NOMO-1 treated with DMSO at 0.1 percent for 48 hours (cell line): ENCODE data around the gene IFI35.

Experiments
- DNase-seq: peaks from one replicate; lab custom pipeline; 2025; ENCODE audit not compliant: unreplicated experiment; lab: John Stamatoyannopoulos, UW

IFI35 gene

DNA sequence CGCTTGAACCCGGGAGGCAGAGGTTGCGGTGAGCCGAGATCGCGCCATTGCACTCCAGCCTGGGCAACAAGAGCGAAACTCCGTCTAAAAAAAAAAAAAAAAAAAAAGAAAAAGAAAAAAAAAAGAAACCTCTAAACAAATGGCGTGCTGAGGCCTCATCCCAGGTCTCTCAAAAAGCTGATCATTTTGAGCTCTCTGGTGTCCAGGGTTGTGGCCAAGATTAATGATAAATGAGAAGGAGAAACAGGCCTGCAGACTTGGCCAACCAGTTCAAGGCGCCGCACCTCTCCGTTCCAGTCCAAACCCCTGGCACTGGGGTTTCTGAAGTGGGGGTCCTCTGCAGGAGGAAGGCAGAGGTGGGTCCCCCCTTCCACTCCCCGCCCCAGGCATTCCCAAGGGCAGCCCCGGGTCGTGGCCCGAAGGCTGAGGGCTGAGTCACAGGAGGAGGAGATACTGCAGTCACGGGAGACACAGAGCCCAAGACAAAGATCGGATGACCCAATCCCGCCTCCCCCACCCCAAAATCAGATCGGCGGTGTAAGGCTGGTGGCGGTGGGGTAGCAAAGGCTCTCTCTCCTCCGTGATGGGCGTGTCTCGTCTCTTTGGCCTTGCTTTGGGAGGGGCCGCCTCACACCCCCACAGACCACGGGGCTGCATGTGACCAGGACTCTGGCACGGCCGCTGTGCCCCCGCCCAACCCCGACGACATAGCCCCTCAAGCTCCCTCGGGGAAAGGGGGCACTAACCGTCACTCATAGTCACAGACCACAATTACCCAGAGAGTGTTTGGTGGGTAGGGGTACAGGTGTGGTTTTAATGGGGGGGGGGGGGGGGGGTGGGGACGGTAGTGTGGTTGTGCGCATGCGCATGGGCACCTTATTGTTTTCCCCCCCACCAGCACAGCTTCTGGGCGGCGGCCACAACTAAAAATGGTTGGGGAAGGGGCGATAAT is 14.5 kb downstream of the IFI35 start:
- DNase-seq = peak; percentile 8

DNA sequence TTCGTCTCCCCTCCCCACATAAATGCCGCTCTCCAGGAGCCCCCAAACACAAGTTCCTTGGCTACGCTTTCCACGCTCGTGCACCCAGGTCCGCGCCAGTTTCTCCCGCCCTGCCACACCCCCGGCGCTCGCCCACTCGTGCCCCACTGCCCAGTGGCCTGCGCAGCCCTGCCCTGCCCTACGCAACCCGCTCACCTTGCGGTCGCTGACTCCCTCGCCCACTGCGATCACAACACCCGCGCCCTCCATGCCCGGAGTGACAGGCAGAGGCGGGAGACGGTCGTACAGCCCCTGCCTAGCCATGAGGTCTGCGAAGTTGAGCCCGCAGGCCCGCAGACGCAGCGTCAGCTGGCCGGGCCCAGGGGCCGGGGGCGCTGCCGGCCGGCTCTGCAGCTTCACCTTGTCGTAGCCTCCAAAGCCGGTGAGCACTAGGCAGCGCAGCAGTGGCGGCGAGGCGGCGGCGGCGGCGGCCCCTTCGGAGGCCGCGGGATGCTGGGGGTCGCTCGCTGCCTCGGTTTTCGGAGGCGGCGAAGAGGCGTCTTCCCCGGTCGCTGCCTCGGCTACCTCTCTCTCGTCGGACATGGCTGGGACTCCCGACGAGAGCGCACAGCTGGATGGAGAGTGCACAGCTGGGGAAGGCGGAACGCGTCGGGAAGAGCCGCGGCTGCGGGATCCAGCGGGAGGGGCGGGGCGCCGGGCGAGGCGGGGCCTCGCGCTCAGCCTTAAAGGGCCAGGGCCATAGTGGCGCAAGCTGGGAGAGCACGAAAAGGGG is 15.3 kb downstream of the IFI35 start, which contains the start of gene VAT1:
Gene VAT1, minus strand, starts transcription at position 645 of the 772 bp plus-strand sequence. Its CDS starts 63 bp downstream, at position 582.
- peak; percentile 39 for DNase-seq

DNA sequence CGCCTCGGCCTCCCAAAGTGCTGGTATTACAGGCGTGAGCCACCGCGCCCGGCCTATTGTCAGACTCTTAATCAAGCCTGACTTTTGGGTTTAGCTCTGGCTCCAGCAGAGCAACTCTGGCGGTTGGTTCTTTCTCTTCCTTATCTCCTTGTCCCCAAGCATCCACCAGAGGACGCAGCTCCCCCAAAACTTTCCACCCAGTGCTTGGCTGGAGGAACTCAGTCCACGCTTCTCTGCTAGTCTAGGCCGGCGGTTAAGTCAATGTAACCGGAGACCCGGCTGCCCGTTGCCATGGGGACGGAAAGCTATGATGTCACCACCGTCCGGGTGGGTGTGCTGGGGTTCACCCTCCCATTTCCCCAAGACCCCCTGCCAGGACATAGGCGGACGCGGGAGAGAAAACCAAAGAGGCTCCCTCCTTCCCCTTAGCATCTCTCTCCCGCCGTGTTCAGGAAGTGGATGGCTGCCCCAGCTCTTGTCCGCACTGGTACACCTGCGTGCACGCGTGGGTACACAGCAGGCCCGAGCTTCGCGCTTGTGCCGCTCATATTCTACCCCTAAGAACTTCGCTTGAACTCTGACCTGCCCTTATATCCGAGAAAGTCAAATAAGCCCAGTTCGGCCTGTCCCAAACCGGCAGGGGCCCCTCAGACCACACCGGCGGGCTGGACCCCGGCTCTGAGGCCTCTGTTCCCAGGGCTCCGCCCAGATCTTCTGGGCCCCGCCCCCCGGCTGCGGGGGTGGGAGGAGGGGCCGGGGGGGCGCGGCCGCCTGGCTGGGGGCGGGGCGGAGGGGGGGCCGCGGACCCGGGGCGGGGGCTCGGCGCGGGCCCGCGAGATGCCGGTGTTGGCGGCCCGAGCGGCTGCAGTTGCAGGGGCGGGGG is 18.1 kb downstream of the IFI35 start, which contains the start of gene RND2:
Gene RND2, plus strand, starts transcription at position 825 of the 883 bp plus-strand sequence. CDS start 117 bp downstream, outside the sequence.
- DNase-seq = peak; percentile 94

DNA sequence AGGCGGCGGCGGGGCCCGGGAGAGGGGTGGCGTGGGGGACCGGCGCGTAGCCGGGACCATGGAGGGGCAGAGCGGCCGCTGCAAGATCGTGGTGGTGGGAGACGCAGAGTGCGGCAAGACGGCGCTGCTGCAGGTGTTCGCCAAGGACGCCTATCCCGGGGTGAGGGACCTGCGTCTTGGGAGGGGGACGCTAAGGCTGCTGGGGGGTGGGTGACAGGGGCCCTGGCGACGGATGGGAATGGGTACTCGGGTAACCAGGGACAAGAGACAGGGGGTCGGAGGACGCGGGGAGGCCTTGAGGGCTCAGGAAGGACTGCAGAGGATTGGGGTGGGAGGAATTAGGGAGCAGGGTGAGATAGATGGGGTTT is 18.7 kb downstream of the IFI35 start:
- no peak for DNase-seq

DNA sequence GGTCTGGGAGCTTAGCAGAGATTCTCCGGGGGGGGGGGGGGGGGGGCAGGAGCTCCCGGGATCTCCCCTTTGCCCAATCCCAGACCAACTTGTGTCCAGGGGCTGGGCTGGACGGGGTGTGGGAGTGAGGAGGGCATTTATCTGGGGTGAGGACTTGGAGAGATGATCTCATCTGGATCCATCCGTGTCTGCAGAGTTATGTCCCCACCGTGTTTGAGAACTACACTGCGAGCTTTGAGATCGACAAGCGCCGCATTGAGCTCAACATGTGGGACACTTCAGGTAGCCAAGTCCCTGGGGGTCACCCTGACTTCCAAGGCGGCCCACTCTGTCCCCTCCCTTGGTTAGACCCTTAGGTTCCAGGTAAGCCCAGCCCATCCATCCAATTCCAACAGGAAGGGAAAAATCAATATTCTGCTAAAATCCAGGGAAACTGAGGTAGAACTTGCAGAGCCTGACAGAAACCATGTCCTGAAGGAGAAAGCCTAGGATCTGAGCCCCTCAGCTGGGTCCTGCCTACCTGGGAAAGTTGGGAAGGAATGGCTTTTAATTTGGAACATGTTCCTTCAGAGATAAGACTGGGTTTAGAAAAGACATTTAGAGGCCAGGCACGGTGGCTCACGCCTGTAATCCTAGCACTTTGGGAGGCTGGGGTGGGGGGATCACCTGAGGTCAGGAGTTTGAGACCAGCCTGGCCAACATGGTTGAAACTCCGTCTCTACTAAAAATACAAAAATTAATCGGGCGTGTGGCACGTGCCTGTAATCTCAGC is 19.4 kb downstream of the IFI35 start:
- DNase-seq = no peak

DNA sequence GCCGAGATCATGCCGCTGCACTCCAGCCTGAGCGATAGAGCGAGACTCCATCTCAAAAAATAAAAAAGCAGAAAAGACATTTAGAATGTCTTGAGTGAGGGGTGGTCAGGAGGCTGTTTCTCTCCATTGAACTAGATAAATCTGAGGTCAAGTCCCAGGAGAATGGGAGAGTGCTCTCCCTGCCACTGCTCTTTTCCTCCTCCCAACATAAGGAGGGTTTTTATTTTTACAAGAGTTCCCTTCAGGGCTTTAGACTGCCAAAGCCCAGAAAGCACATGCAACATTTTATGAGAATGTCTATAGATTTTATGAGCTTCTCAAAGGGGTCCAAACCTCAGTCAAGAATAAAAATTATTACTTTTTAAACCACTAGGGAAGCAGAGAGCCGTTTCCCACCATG is 20.0 kb downstream of the IFI35 start:
- no peak for DNase-seq

DNA sequence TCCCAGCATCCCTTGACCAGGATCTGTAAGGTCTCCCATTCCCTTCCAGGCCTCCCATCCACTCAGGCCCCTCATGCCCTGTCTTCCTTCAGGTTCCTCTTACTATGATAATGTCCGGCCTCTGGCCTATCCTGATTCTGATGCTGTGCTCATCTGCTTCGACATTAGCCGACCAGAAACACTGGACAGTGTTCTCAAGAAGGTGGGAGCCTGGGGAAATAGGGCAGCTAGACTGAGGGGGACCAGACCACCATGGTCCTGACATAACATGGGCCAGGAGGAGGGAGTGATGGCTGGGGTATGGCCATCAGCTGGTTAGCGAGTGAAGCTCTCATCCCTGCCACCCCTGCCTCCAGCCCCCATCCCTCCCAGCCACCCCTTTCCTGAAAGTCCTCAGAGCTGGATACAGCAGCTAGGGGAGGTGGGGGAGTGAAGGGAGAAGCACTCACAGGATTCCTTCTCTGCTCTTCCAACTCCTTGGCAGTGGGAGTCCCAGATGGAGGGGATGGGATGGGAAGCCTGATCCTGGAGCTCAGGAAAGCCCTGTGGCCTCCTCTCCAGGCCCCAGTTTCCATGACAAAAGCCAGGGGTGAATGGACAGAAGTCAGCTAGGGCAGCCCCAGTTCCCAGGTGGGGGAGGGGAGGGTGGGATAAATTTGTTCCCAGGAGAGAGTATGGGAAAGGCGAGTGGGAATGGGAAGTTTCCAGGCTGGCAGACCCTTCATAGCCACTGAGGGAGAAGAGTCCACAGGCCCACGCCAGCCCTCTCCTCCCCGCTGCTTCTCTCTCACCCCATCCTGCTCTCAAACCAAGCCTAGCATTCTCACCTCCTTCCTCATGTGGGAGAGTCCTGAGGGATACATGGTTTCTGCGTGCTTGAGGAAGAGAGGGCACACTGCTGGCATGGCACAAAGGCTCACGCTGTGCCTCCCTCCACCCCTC is 20.8 kb downstream of the IFI35 start:
- DNase-seq = no peak

DNA sequence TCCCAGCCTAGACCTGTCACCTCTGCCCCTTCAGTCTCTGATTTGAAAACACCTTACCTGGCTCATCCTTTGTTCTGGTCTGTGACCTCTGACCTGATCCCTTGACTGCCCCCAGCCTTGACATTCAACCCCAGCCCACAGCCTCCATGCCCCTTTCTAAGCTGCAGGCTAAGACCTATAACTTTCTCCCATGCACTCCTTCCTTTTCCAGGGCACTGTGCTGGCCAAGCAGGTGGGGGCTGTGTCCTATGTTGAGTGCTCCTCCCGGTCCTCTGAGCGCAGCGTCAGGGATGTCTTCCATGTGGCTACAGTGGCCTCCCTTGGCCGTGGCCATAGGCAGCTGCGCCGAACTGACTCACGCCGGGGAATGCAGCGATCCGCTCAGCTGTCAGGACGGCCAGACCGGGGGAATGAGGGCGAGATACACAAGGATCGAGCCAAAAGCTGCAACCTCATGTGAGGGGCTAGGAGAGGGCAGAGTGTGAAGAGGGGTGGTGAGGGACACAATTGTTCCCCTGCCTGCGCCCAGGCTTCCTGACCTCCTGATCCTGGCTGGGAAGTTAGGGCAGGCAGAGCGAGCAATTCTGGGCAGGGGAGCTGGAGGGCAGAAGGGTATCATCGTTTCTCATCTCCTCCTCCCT is 21.8 kb downstream of the IFI35 start:
- DNase-seq = no peak

DNA sequence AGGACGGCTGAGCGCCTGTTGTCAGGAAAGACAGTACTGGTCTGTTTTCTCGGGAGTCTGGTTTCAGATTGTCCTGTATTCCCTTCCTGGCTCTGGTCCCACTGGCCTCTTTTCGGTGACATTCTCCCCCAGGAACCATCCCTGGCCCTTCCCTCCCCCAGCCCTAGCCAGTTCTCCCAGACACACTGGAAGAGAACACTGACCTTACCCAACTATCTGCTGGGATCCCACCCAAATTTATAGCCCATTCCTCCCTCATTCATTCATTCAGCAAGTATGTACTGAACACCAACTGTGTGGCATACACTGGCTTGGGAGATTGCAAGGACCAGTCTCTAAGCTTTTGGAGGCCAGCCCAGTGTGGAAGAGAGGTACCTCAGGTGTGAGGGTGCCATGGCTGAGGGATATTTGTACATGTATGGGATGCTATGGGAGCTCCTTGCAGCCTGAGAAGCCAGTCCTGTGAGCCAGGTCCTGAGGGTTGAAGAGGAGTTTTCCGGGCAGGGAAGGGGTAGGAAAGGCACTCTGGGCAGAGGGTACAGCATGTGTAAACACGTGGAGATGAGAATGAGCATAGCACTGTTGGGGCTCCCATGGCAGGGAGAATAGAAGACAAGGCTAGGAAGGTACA is 23.7 kb downstream of the IFI35 start:
- no peak for DNase-seq

DNA sequence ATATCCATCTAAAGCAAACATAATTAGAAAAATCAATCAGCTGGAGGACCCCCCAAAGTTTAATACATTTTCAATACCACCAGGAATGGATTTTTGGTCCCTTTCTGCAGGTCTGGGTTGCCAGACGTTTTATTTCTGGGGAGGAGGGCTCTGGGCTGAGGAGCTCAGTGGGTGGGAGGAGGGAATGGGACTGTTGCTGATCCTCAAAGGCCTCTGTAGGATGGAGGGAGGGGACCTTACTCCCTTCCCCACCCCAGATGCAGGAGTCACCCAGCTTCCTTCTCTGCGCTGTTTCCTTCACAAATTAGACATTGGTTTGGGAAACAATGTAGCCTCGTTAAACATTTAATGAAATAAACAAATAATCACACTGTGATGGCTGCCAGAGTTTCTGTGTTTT is 25.1 kb downstream of the IFI35 start:
- no peak for DNase-seq

DNA sequence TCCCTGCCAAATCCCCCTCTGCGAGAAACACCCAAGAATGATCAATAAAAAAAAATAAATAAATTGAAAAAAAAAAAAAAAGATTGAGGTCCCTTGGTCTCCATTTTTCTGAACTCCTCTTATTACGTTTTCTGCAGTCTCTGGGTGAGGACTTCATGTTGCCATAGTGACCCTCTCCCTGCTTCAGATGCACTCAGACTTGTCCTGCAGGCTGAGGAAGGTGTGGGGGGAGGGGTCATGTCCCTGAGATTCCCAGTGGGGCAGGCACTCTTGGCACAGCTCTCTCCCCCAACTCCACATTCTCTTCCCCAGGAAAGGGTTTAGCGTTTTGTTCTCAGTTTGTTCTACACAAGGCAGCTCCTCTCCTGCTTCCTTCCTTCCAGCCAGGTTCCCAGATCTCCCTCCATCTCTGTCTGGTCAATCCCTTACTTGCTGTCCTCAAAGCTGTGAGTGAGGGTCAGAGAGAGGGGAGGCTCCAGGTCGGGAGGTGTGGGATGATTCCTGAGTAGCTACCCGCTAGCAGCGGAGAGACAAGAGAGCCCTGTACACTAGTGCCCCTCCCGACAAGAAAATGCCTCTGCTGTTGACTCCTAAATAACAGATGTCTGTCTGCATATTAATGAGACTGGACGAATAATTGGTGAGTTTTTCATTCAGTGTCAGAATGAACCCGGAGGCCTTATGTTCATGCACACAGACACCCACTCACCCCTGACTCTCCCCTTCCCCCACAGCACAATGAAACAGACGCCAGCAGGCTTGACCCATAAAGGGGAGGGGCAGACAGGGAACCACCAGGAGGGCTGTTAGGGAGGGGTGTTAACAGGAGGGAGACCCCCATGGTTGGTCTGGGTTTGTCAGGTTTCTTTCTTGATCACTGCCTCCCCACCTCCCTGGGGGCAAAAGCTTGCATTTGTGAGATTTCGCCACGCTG is 27.6 kb downstream of the IFI35 start:
- no peak for DNase-seq

DNA sequence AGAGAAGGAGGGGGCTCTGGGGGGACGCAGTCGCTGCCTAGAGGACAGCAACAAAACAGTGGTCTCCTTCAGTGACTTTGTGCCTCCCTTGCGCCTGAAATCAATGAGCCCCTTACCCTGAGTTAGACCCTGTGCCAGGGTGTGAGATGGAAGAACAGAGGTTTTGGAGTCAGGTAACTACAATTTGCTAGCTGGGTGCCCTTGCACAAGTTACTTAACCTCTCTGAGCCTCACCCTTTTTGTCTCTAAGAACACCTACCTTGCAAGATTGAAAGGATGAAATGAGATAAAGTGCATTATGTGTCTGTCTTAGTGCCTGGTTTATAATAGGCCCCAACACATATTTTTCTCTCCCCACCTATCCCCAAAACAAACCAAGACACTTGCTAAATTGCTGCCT is 28.3 kb downstream of the IFI35 start:
- no peak for DNase-seq

DNA sequence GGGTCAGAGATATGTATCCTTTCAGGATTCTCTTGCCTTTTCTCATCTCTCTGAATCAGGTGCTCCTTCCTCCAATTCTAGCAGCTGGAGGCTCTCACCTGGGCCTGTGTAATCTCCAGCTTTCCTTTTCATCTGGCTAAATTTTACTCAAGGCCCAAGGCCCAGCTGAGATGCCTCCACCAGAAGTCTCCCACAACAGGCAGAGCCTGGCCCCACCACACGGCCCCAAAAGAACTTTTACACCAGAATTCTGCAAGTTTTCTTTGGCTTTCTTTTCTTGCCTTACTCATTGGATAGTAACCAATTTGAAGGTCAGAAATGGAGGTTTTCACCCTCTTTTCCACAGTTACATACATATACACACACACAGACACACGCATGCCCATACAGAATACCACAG is 33.1 kb downstream of the IFI35 start:
- no peak for DNase-seq

DNA sequence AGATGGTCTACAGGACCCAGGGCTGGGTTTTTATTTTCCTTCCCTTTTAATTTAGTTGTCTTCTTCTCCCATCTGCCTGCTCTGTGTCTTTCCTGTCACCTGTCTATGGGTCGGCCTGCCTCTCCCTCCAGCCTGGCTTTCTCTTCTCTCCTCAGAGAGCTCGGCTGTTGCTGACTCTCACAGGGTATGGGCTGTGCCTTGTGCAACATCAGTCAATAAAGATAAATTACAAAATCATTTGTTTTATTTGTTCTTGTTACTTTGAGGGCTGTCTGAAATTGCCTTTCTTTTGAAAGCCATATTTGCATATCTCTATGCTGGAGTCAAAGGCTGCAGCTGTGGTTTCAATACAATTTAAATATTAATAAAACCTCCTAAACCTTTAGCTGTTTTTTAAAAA is 34.1 kb downstream of the IFI35 start:
- no peak for DNase-seq

DNA sequence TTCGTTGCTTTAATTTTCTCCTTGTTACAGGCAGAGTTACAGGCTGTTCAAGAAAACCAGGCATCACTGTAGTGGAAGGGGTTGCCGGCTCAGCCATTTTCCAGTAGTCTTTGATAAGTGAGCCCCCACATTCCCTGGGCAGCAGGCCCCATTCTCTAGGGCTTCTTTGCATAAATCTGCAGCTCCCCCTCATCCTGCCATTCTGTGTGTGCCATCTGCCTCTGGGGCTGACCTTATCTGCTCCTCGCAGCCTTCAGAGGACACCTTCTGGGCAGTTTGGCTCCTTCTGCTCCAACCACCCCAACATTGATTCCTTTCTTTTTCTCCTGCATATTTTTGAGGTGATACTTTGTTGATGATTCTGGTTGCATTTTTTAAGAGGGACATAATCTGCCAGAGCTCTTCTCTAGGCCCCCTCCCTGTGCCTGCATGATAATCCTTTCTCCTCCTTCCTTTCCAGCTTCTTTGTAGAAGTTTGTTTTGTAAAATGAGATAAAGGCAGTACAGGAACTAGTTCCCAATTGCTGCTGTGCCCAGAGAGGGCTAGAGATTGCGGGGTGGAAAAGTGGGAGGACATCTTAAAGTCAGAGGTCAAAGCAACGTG is 35.5 kb downstream of the IFI35 start:
- no peak for DNase-seq

DNA sequence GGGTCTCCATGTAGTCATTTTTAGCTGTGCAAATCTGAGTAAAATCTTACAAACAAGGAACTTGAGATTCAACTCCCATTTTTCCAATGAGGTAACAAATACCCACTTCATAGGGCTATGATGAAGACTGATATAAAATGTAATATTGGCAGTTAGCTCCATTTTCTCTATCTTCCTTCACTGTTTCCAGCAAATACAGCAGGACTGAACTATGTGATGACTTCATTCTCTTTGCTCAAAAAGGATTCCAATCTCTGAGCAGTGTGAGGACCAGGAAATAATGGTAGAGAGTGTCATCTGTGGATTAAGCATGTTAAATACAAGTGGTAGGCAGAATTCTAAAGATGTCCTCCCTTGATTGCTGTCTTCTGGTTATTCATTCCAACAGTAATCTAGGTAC is 36.7 kb downstream of the IFI35 start:
- DNase-seq = no peak

DNA sequence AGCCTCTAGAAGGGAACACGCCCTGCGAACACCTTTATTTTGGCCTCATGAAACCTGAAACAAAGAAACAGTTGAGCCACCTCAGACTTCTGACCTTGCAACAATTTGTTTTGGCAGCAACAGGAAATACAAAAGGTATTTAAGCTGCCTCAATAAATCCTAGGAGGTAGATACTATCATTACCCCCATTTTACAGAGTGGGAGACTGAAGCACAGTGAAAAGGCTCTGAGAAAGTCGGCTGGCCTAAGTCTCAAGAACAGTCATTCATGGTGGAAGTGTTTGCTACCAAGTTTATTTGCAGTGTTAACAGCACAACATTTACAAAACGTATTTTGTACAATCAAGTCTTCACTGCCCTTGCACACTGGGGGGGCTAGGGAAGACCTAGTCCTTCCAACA is 37.4 kb downstream of the IFI35 start:
- DNase-seq = no peak
